HG03575 (cell line): ENCODE measurements around the gene SCN4A.
"Not testable (repeated sequence)": the region's sequence is repeated elsewhere in the genome, so short reads cannot be mapped to it uniquely, and the experiment has no call there.

Experiments used
- ATAC-seq: cut with Tn5 transposase; IDR thresholded peaks from one replicate; pipeline ENCODE4 v1.9.1; 2021; ENCODE audit not compliant: unreplicated experiment, insufficient number of reproducible peaks, low FRiP score; ENCODE audit errors: extremely low read depth

The SCN4A gene

GRCh38 chr17:63926164-63926563 is 46.6 kb downstream of the SCN4A start:
- no peak for ATAC-seq

DNA sequence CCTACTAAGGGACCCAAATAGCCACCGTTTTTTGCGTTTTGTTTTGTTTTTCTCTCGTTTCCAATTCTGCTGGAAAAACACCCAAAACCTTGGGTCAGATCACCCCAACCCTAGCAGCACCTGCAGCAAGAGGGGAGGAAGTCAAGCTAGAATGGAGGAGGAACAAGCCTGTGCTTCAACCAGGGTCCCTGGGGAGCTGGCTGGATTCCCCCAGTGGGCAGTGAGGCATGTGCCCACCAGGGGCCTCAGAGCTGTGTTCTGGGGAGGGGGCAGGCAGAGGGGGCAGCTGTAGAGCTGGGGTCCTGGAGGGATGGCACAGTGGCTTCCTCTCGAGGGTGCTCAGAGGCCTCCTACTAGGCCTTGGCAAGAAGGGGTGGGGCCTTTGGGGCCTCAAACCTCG is 47.1 kb downstream of the SCN4A start:
- ATAC-seq = no peak

DNA sequence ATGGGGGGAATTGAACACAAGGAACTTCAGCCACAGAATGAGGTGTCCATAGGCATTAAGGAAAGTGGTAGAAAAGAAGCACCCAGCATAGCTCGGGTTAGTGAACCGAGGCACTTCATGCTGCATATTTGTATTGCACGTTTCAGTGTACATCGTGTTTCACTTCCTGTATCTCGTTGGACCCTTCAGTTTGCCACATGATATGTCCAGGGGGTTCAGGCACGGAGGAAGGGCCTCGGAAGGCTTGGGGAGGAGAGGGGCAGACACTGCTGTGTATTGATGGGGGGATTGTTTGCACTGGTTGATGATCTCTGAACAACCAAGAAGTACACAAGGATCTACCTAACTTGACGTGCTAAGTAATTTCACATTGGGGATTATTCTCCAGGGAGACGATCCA is 50.3 kb downstream of the SCN4A start:
- ATAC-seq = not testable (repeated sequence)

- not testable (repeated sequence) for ATAC-seq
These were observed 51.9 kb downstream of the SCN4A start for GRCh38 chr17:63920779-63921178.

GRCh38 chr17:63920050-63920449 is 52.7 kb downstream of the SCN4A start:
- not testable (repeated sequence) for ATAC-seq

GRCh38 chr17:63919311-63919723 is 53.4 kb downstream of the SCN4A start:
- no peak for ATAC-seq

- ATAC-seq = not testable (repeated sequence)
These were observed 53.9 kb downstream of the SCN4A start, which contains the start of gene GH1 for GRCh38 chr17:63918789-63919305. TSS of gene GH1 (minus strand) at chr17:63918839. CDS start at chr17:63918776, 63 bp downstream.

- ATAC-seq = no peak
These were observed 54.4 kb downstream of the SCN4A start for GRCh38 chr17:63918305-63918704.

- ATAC-seq = no peak
These were observed 55.1 kb downstream of the SCN4A start for GRCh38 chr17:63917646-63918045.

DNA sequence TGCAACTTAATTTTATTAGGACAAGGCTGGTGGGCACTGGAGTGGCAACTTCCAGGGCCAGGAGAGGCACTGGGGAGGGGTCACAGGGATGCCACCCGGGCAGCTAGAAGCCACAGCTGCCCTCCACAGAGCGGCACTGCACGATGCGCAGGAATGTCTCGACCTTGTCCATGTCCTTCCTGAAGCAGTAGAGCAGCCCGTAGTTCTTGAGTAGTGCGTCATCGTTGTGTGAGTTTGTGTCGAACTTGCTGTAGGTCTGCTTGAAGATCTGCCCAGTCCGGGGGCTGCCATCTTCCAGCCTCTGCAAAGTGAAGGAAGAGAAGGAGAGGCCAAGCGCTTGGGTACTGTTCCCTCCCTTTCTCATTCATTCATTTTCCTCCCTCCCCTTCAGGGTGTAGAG is 55.5 kb downstream of the SCN4A start:
- ATAC-seq = not testable (repeated sequence)

- ATAC-seq = no peak
These were observed 56.0 kb downstream of the SCN4A start for GRCh38 chr17:63916566-63917185.

- ATAC-seq = not testable (repeated sequence)
These were observed 57.0 kb downstream of the SCN4A start for GRCh38 chr17:63915753-63916152.

DNA sequence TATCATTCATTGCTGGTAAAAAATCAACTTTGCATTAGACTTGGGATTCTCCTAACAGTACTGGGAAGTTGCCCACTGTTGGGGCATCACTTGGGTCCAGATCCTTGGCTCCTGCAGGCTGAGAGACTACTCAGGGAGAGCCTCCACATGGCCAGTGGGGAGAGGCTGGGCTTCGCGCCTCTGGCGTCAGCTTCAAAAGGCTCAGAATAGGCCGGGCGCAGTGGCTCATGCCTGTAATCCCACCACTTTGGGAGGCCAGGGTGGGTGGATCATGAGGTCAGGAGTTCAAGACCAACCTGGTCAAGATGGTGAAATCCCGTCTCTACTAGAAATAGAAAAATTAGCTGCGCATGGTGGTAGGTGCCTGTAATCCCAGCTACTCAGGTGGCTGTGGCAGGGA is 58.2 kb downstream of the SCN4A start:
- ATAC-seq = no peak

DNA sequence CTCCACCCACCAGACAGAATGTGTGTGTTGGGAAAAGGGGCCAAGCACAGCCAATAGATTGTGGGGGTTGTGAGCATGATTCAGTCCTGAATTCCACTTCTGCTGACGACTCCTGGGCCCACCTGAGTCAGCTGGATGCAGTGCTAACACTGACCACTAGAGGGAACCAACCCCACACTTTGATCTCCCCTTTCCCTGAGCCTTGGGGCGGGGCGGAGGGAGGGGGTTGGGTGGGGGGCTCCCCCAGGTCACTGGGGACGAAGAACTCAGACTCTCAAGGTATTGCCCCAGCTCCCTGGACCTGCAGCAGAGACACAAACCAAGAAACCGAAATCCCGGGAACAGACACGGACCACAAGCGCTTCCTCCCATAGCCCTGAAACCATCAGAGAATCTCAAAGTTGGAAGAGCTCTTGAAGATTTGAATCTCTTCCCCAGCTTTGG is 61.0 kb downstream of the SCN4A start:
- ATAC-seq = no peak

GRCh38 chr17:63911041-63911635 is 61.6 kb downstream of the SCN4A start, which contains the start of gene CSHL1:
TSS of gene CSHL1 (minus strand) at chr17:63911258. CDS start at chr17:63911196, 62 bp downstream.
- ATAC-seq = no peak

DNA sequence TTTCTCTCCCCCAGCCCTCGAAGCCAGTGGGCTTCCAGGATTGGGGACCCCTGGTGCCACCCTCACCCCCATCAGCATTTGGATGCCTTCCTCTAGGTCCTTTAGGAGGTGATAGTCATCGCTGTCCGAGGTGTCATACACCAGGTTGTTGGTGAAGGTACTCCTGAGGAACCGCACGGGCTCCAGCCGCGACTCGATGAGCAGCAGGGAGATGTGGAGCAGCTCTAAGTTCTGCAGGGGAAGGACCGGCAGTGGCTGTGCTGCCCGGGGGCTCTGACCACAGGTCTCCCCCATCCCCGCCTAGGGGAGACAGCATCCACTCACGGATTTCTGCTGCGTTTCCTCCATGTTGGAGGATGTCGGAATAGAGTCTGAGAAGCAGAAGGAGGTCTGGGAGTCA is 62.6 kb downstream of the SCN4A start:
- ATAC-seq = no peak

DNA sequence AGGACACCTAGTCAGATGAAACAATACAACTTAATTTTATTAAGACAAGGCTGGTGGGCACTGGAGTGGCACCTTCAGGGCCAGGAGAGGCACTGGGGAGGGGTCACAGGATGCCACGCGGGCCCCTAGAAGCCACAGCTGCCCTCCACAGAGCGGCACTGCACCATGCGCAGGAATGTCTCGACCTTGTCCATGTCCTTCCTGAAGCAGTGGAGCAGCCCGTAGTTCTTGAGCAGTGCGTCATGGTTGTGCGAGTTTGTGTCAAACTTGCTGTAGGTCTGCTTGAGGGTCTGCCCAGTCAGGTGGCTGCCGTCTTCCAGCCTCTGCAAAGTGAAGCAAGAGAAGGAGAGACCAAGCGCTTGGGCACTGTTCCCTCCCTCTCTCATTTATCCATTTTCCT is 63.1 kb downstream of the SCN4A start:
- not testable (repeated sequence) for ATAC-seq

DNA sequence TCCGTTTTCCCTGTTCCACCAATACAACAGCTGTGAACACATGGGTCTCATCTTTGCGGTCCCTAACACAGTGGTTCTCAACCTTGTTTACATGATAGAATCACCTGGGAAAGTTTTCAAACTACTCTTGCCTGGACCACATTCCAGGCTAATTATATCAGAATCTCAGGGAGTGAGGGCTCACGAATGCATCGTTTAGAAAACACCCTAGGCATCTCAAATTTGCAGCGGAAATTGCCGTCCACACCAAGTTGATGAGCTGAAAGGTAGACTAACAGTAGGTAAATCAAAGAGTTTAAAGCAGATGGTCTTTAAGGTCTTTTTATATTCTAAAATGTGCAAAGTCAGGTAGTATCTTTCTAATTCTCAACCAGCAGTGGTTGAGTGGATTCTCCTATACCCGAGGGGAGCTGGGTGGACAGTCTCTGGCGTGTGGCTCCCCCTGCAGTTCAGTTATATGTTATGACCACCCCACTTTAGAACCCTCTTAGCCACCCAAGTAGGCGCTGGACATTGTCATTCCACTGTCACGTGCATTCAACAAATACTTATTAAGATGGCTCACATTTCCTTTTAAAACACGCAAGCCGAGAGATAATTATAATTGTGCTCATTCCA is 65.4 kb downstream of the SCN4A start:
- ATAC-seq = not testable (repeated sequence)

DNA sequence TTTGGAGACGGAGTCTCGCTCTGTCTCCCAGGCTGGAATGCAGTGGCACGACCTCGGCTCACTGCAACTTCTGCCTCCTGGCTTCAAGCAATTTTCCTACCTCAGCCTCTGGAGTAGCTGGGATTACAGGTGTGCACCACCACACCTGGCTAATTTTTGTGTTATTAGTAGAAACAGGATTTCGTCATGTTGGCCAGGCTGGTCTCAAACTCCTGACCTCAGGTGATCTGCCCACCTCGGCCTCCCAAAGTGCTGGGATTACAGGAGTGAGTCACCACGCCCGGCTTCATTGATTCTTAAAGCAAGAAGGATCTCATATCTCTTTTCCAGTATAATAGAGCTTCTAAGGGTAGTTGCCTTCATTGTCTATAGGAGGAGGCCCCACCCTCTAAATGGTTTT is 67.9 kb downstream of the SCN4A start:
- not testable (repeated sequence) for ATAC-seq

DNA sequence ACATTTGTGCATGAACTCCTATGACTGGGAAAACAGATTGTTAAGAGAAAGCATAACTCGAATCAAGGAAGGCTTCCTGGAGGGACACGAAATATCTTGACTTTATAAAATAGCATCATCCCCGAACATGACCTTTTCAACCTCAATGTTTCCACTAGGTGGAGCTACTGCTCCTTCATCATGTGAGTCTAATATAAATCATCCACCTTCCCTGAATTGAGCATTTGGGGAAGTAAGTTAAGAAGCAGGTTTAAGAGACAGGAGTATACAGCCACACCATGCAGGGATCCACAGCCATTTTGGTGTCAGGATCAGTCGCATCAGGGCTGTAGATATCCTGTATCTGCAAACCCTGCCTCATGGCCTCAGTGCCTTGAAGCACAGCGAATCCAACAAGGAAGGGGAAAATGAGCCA is 68.9 kb downstream of the SCN4A start:
- ATAC-seq = not testable (repeated sequence)
